Endometrium (tissue), 2 donors: Measurements from ENCODE around the gene FFAR3.

Experiments used
- FAIRE-seq: peaks from 2 replicates; lab custom pipeline; 2012; peaks lifted over from hg19 to GRCh38; lab: Jason Lieb, UNC
- donor health status: control.
- donor health status: control.

FFAR3 gene

DNA sequence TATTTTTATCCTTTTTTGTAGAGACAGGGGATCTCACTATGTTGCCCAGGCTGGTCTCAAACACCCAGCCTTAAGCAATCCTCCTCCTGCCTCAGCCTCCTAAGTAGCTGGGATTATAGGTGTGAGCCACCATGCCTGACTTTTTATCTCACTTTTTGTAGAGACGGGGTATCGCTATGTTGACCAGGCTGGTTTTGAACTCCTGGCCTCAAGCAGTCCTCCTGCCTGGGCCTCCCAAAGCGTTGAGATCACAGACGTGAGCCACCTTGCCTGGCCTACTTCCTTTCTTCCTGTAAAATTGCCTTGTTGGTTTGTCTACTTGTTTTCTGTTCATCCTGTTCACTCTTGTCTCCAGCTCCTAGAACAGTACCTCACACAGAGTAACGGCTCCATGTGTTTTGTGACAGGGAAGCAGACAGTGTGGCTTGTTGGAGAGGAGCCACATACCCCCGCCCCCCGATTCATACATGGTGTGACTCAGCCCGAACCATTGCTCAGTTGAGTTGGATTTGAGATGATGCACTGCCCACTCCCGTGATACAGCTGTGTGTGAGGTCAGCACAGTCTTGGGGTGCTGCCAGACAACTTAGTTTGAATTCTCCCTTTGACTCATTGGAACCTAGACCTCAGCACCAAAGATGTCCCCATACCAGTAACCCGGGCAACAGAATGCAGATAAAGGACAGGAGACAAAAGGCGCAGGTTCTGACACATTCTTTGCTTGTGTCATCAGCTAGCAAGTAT is 46.8 kb downstream of the FFAR3 start:
- no peak for FAIRE-seq

DNA sequence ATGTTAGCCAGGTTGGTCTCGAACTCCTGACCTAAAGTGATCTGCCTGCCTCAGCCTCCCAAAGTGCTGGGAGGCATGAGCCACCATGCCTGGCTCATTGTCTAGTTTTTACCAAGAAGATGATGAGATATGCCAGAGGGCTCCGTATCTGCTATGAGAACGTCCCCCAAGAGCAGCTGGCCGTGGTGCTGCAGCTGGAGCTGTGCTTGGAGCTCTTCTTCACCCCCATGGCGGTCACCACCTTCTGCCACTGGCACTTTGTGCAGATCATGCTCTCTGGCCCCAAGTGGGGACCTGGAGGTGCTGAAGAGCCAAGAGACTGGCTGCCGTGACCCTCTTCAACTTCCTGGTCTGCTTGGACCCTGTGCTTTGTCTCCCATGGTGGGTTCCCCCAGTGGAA is 49.4 kb downstream of the FFAR3 start:
- no peak for FAIRE-seq

DNA sequence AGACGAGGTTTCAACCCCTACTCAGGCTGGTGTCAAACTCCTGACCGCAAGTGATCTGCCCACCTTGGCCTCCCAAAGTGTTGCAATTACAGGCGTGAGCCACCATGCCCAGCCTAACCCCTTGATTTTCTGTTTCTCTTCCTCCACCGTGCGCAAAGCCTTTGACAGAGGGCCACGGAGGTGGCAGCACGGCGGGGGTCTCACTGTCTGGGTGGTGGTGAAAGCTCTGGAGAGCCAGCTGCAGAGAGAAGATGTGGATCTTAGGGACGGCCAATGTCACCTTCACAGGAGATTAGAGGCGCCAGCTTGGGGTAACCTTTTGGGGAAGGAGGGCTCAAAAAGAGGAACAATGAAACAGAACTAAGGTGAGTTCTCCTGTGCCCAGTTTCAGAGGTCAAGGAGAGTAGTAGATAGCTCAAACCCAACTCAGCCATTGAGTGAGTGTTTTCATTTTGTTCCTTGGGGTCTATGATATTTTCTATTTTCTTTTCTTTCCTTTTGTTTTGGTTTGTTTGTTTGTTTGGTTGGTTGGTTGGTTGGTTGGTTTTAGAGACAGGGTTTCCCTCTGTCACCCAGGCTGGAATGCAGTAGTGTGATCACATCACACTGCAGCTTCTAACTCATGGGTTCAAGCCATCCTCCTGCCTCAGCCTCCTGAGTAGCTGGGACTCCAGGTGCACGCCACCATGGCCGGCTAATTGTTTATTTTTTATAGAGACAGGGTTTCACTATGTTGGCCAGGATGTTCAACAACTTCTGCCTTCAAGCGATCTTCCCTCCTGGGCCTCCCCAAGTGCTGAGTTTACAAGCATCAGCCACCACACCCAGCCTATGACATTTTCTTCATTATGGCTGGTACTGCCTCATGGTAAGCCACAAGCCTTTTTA is 50.3 kb downstream of the FFAR3 start:
- FAIRE-seq = no peak

DNA sequence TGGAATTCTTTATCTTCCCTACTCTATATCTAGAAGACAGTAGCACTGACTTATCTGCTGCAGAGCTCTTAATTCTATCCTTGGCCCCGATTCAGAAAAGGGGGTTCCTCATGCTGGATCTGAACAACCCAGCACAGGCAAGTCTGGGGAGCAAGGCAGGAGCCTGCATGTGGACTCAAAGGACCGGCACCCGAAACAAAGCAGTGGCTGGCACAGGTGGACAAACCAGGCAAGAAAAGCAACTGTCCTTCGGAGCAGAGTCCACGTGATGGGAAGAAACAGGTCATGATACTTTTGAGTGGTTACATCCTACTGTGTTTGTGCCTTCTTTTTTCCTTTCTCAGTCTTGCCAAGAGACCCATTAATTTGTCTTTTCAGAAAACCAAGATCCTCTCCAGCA is 50.9 kb downstream of the FFAR3 start:
- no peak for FAIRE-seq
